H9 (cell line): ENCODE results near the gene USP7. TPM values are rescaled to one million over a fixed set of nuclear protein-coding genes. Genes with fewer than 3 reads are reported as not detected.

ENCODE experiments used
- DNase-seq: peaks from one replicate; pipeline ENCODE4 v3.0.0-alpha.2; 2017
- H2AFZ ChIP-seq: one replicate; pipeline ENCODE4 v1.6.1; 2013; ENCODE audit warnings: mild to moderate bottlenecking, low read length, control low read depth, moderate library complexity
- H2AK5ac ChIP-seq: 2 replicates; pipeline ENCODE4 v1.6.1; 2013; ENCODE audit warnings: low read length, control low read depth, mixed read lengths; ENCODE audit not compliant: insufficient read length
- H2BK120ac ChIP-seq: one replicate; pipeline ENCODE4 v1.6.1; 2013; ENCODE audit warnings: low read depth, mild to moderate bottlenecking, low read length, control low read depth, inconsistent platforms; ENCODE audit not compliant: poor library complexity, severe bottlenecking
- H2BK12ac ChIP-seq: 2 replicates; pipeline ENCODE4 v1.6.1; 2013; ENCODE audit warnings: low read length, control low read depth, mixed read lengths, low read depth; ENCODE audit not compliant: insufficient read length
- H2BK15ac ChIP-seq: 2 replicates; pipeline ENCODE4 v1.6.1; 2013; ENCODE audit warnings: low read depth, low read length, control low read depth
- H2BK20ac ChIP-seq: one replicate; pipeline ENCODE4 v1.6.1; 2013; ENCODE audit warnings: low read depth, mild to moderate bottlenecking, low read length, control low read depth, inconsistent platforms; ENCODE audit not compliant: poor library complexity, severe bottlenecking
- H2BK5ac ChIP-seq: 2 replicates; pipeline ENCODE4 v1.6.1; 2013; ENCODE audit warnings: low read length, control low read depth, mixed read lengths; ENCODE audit not compliant: insufficient read length
- H3K14ac ChIP-seq: 2 replicates; pipeline ENCODE4 v1.6.1; 2013; ENCODE audit warnings: low read length, control low read depth; ENCODE audit not compliant: insufficient read depth
- H3K18ac ChIP-seq: 2 replicates; pipeline ENCODE4 v1.6.1; 2013; ENCODE audit warnings: low read depth, mild to moderate bottlenecking, mixed read lengths, low read length, control low read depth; ENCODE audit not compliant: insufficient read length
- H3K23ac ChIP-seq: 2 replicates; pipeline ENCODE4 v1.6.1; 2013; ENCODE audit warnings: low read length, control low read depth, mixed read lengths, low read depth; ENCODE audit not compliant: insufficient read length
- H3K23me2 ChIP-seq: 2 replicates; pipeline ENCODE4 v1.6.1; 2013; ENCODE audit warnings: low read depth, mild to moderate bottlenecking, mixed read lengths, low read length, control low read depth; ENCODE audit not compliant: insufficient read length, poor library complexity, severe bottlenecking
- H3K27ac ChIP-seq: 2 replicates; pipeline ENCODE4 v1.5.1; 2013; ENCODE audit warnings: low read length, control low read depth, mixed read lengths, low read depth; ENCODE audit not compliant: insufficient read length
- H3K27me3 ChIP-seq: 2 replicates; pipeline ENCODE4 v1.6.1; 2013; ENCODE audit warnings: low read length, control low read depth, inconsistent platforms; ENCODE audit not compliant: insufficient read depth
- H3K4ac ChIP-seq: 2 replicates; pipeline ENCODE4 v1.6.1; 2013; ENCODE audit warnings: low read depth, mild to moderate bottlenecking, control low read depth, inconsistent platforms, low read length, moderate library complexity
- H3K4me1 ChIP-seq: 2 replicates; pipeline ENCODE4 v1.6.1; 2013; ENCODE audit warnings: low read length, control low read depth, inconsistent platforms; ENCODE audit not compliant: insufficient read depth
- H3K4me2 ChIP-seq: 2 replicates; pipeline ENCODE4 v1.6.1; 2013; ENCODE audit warnings: low read length, control low read depth, mixed read lengths; ENCODE audit not compliant: insufficient read length, insufficient read depth
- H3K56ac ChIP-seq: 2 replicates; pipeline ENCODE4 v1.6.1; 2013; ENCODE audit warnings: low read depth, mild to moderate bottlenecking, mixed read lengths, low read length, control low read depth; ENCODE audit not compliant: insufficient read length
- H3K79me1 ChIP-seq: 2 replicates; pipeline ENCODE4 v1.6.1; 2013; ENCODE audit warnings: low read depth, mild to moderate bottlenecking, moderate library complexity, low read length, control low read depth, inconsistent platforms; ENCODE audit not compliant: insufficient read depth, poor library complexity, severe bottlenecking
- H3K79me2 ChIP-seq: 2 replicates; pipeline ENCODE4 v1.6.1; 2013; ENCODE audit warnings: low read length, control low read depth, inconsistent platforms; ENCODE audit not compliant: insufficient read depth
- H3K9ac ChIP-seq: 2 replicates; pipeline ENCODE4 v1.6.1; 2013; ENCODE audit warnings: low read length, control low read depth, mixed read lengths; ENCODE audit not compliant: insufficient read length; ENCODE audit errors: extremely low read depth
- H3K9me3 ChIP-seq: one replicate; pipeline ENCODE4 v1.6.1; 2013; ENCODE audit warnings: low read depth, low read length, inconsistent platforms; ENCODE audit not compliant: control insufficient read depth
- H3T11ph ChIP-seq: one replicate; pipeline ENCODE4 v1.6.1; 2013; ENCODE audit warnings: mild to moderate bottlenecking, low read length, control low read depth, inconsistent platforms
- H4K20me1 ChIP-seq: one replicate; pipeline ENCODE4 v1.6.1; 2013; ENCODE audit not compliant: control insufficient read depth, insufficient read length, insufficient read depth
- H4K5ac ChIP-seq: 2 replicates; pipeline ENCODE4 v1.6.1; 2013; ENCODE audit warnings: low read depth, mild to moderate bottlenecking, mixed read lengths, low read length, control low read depth; ENCODE audit not compliant: insufficient read length
- H4K8ac ChIP-seq: replicated peaks from 2 replicates; pipeline ENCODE4 v1.6.1; 2013; ENCODE audit warnings: low read length, control low read depth, mixed read lengths, low read depth; ENCODE audit not compliant: insufficient read length
- H4K91ac ChIP-seq: 2 replicates; pipeline ENCODE4 v1.6.1; 2013; ENCODE audit warnings: low read depth, mild to moderate bottlenecking, moderate library complexity, mixed read lengths, low read length, control low read depth; ENCODE audit not compliant: insufficient read length
- H3K27ac Mint-ChIP-seq, 3 experiments: 2 replicates in 2 of 3; 3 replicates in 1 of 3; pipeline ENCODE4 v1.8.0; 2020 to 2021; ENCODE audit warnings: mixed read lengths in 3 of 3, mild to moderate bottlenecking in 1 of 3, moderate library complexity in 1 of 3
- H3K27me3 Mint-ChIP-seq: 2 replicates; pipeline ENCODE4 v1.8.0; 2021; ENCODE audit warnings: low read depth, mild to moderate bottlenecking, moderate library complexity, mixed read lengths
- H3K36me3 Mint-ChIP-seq, 3 experiments: 2 replicates in 2 of 3; 3 replicates in 1 of 3; pipeline ENCODE4 v1.8.0; 2020 to 2021; ENCODE audit warnings: low read depth in 3 of 3, mixed read lengths in 3 of 3; ENCODE audit not compliant: insufficient read depth in 1 of 3
- H3K4me1 Mint-ChIP-seq, 2 experiments: 2 replicates each; pipeline ENCODE4 v1.8.0; 2020; ENCODE audit warnings: mixed read lengths in 2 of 2
- H3K4me3 Mint-ChIP-seq, 2 experiments: 2 replicates in 1 of 2; 3 replicates in 1 of 2; pipeline ENCODE4 v1.8.0; 2020 to 2021; ENCODE audit warnings: mild to moderate bottlenecking in 2 of 2, mixed read lengths in 2 of 2, moderate library complexity in 1 of 2
- H3K9me3 Mint-ChIP-seq, 2 experiments: 2 replicates in 1 of 2; 3 replicates in 1 of 2; pipeline ENCODE4 v1.8.0; 2020; ENCODE audit warnings: mild to moderate bottlenecking in 2 of 2, mixed read lengths in 2 of 2, moderate library complexity in 1 of 2
- WGBS: extraction: QIAGEN DNeasy Blood & Tissue Kit; methylation state at CpG from one replicate; pipeline ENCODE4 v1.1.7; 2013; ENCODE audit warnings: missing lambda C conversion rate, low lambda C conversion rate, mixed read lengths; ENCODE audit not compliant: insufficient read length; ENCODE audit errors: extremely low coverage; 5-methylcytosine and 5-hydroxymethylcytosine counted together
- total RNA-seq: library from RNA; stranded (reverse); gene quantifications from 2 replicates; pipeline ENCODE4 v1.2.1, GENCODE V29; 2021
- TF ChIP-seq, protein P1 (sequence below): fragments of 200-600 bp; sonication (generic); conservative IDR thresholded peaks from 3 replicates; pipeline ENCODE4 v1.8.0; 2021; ENCODE audit warnings: antibody characterized with exemption, mild to moderate bottlenecking

USP7 gene
- total RNA-seq, 1 experiment from 2014 or later: 192 TPM

DNA sequence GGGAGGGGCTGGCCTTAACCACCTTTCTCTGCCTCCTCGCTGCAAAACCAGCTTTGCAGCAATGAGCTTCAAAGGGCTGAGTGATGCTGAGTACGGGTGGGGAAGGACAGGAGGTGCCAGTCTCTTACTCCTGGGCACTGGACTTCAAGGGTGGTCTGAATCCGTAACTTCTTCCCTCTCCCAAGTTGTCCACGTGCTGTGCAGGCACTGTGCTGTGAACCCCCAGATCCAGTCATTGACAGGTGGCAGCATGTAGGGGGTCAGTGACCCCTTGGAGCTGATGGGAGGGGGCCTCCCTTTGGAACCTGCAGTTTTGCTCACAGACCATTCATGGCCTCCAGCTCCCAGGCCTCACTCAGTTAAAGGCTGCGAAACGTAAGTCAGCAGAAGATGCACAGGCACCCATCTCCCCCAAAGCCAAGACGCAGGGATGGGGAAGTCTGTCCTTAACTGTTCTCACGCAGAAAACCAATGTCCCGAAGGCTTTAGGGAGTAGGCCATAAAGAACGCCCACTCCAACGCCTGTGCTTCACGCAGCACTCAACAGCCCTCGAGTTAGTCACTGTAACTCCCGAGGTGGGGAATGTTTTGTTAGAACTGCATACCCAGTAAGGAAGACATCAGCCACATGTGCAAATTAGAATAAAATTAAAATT lies 73.7 kb downstream of the USP7 start:
- Histone ChIP-seq H4K5ac (no peak overlapping the region), H2BK120ac (no peak overlapping the region), H3K4me2 (no peak overlapping the region), H3K4ac (no peak overlapping the region), H2AFZ (no peak overlapping the region), H3K4me1 (no peaks in the 10 kb centered on the region; the same call in 1 of the 2 replicates), H3K23ac (no peak overlapping the region), H4K8ac (no peak overlapping the region), H3K9ac (no peak overlapping the region), H3K14ac (no peak overlapping the region), H3K18ac (no peak overlapping the region), H3T11ph (no peak overlapping the region), H4K91ac (no peak overlapping the region), H3K56ac (no peak overlapping the region), H2BK15ac (no peak overlapping the region), H2BK20ac (no peak overlapping the region), H4K20me1 (peaks cover 4% of the 10 kb centered on the region), H2BK5ac (no peak overlapping the region), H3K27me3 (no peaks in the 10 kb centered on the region), H3K27ac (no peak overlapping the region), H3K23me2 (no peaks in the 10 kb centered on the region), H3K79me1 (no peaks in the 10 kb centered on the region), H2AK5ac (no peak overlapping the region), H3K79me2 (no peaks in the 10 kb centered on the region), H2BK12ac (no peak overlapping the region), H3K9me3 (no peaks in the 10 kb centered on the region)
- TF ChIP-seq, protein P1, sequence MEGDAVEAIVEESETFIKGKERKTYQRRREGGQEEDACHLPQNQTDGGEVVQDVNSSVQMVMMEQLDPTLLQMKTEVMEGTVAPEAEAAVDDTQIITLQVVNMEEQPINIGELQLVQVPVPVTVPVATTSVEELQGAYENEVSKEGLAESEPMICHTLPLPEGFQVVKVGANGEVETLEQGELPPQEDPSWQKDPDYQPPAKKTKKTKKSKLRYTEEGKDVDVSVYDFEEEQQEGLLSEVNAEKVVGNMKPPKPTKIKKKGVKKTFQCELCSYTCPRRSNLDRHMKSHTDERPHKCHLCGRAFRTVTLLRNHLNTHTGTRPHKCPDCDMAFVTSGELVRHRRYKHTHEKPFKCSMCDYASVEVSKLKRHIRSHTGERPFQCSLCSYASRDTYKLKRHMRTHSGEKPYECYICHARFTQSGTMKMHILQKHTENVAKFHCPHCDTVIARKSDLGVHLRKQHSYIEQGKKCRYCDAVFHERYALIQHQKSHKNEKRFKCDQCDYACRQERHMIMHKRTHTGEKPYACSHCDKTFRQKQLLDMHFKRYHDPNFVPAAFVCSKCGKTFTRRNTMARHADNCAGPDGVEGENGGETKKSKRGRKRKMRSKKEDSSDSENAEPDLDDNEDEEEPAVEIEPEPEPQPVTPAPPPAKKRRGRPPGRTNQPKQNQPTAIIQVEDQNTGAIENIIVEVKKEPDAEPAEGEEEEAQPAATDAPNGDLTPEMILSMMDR: no peak
- DNase-seq: no peak
- Mint-ChIP-seq H3K9me3 (no peaks in the 10 kb centered on the region), H3K27me3 (peaks cover 4% of the 10 kb centered on the region), H3K27ac (no peak overlapping the region; a peak in 1 of 7 replicates), H3K36me3 (peaks cover 44 to 69% (median 56%) of the 10 kb centered on the region in 3 experiments; a peak in 6 of 7 replicates), H3K4me3 (no peak overlapping the region), H3K4me1 (peaks cover 22 to 24% of the 10 kb centered on the region in 2 experiments)
- no CpG with 5 or more reads among the region's 14 CpGs for WGBS
